ENCODE data around the gene HPX.

HPX gene

DNA sequence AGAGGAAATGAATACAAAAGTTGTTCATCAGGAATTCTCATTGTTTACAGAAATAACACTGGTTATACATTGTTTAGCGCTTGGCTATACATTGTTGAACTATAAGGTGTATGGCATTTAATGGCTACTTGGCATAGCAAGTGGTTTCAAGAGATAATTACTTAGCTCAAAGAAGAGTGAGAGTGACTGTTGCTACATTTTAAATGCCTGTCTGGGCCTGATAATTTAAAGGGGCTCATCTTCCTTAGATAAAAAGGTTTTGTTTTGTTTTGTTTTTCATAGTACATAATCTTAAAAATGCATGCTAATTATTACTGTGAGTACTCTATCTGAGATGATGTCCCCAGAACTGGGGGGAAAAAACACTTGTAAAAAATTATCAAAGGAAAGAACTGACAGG lies 52.0 kb downstream of the HPX start:
- no peak for DNase-seq

GRCh38 chr11:6387811-6388599 lies 52.8 kb downstream of the HPX start:
- no peak for DNase-seq

GRCh38 chr11:6385046-6385777 lies 55.6 kb downstream of the HPX start:
- DNase-seq = no peak

Data from NCI-H748 treated with DMSO at 0.1 percent for 48 hours (cell line).